H1 (cell line): ENCODE data around the gene ATP5F1E. TPM values are rescaled to one million over a fixed set of nuclear protein-coding genes. Genes with fewer than 3 reads are reported as not detected.

ENCODE experiments used
- CTCF ChIA-PET: fragments of 300-600 bp; sonication (Branson Sonifier 250); formaldehyde crosslinking; loops from one replicate; lab custom pipeline; 2021; ENCODE audit not compliant: partially characterized antibody; lab: Charles Lee
- POLR2A ChIA-PET: fragments of 300-600 bp; sonication (Branson Sonifier 250); formaldehyde crosslinking; loops from one replicate; lab custom pipeline; 2021; ENCODE audit warnings: inconsistent platforms; ENCODE audit not compliant: partially characterized antibody; lab: Charles Lee
- DNase-seq, 2 experiments: peaks; one replicate each; pipeline versions ENCODE4 v3.0.0 to v3.0.0-alpha.2; 2010 to 2022; ENCODE audit warnings: low spot score in 2 of 2, low read depth in 1 of 2, mixed read lengths in 1 of 2
- FAIRE-seq: peaks from 2 replicates; lab custom pipeline; 2011; peaks lifted over from hg19 to GRCh38; lab: Jason Lieb, UNC
- H2AFZ ChIP-seq: 2 replicates; pipeline ENCODE4 v1.8.1; 2012; ENCODE audit warnings: low read length, inconsistent platforms
- H2AK5ac ChIP-seq: 2 replicates; pipeline ENCODE4 v1.6.1; 2013; ENCODE audit warnings: low read depth, low read length
- H2BK120ac ChIP-seq: replicated peaks from 2 replicates; pipeline ENCODE3; 2013; ENCODE audit warnings: low read depth, low read length, inconsistent platforms
- H2BK12ac ChIP-seq: 2 replicates; pipeline ENCODE4 v1.6.1; 2013; ENCODE audit warnings: low read depth, low read length
- H2BK15ac ChIP-seq: 2 replicates; pipeline ENCODE4 v1.6.1; 2013; ENCODE audit warnings: low read length
- H2BK20ac ChIP-seq: 2 replicates; pipeline ENCODE4 v1.6.1; 2013; ENCODE audit warnings: low read length
- H2BK5ac ChIP-seq: 2 replicates; pipeline ENCODE4 v1.6.1; 2013; ENCODE audit warnings: low read depth, low read length
- H3K14ac ChIP-seq: 2 replicates; pipeline ENCODE4 v1.6.1; 2013; ENCODE audit warnings: inconsistent platforms; ENCODE audit not compliant: insufficient read length
- H3K18ac ChIP-seq: 2 replicates; pipeline ENCODE4 v1.6.1; 2013; ENCODE audit warnings: low read length; ENCODE audit errors: extremely low read depth
- H3K23ac ChIP-seq: 2 replicates; pipeline ENCODE4 v1.6.1; 2013; ENCODE audit warnings: inconsistent platforms; ENCODE audit not compliant: insufficient read length
- H3K23me2 ChIP-seq: 2 replicates; pipeline ENCODE4 v1.6.1; 2013; ENCODE audit warnings: low read depth, low read length
- H3K27ac ChIP-seq: 2 replicates; pipeline ENCODE4 v1.6.1; 2011; ENCODE audit warnings: low read depth, low read length, inconsistent platforms
- H3K27me3 ChIP-seq, 4 experiments: replicated peaks in 1 of 4; 1 replicate in 1 of 4; 2 replicates in 3 of 4; pipeline versions ENCODE4 v1.6.1 to v1.8.1; 2011 to 2013; ENCODE audit warnings: low read length in 3 of 4, mild to moderate bottlenecking in 3 of 4, inconsistent platforms in 2 of 4, mixed read lengths in 2 of 4, moderate library complexity in 1 of 4; ENCODE audit not compliant: control insufficient read depth in 3 of 4, insufficient read depth in 3 of 4; ENCODE audit errors: extremely low read depth in 1 of 4
- H3K36me3 ChIP-seq, 4 experiments: 2 replicates each; pipeline versions ENCODE4 v1.6.1 to v1.8.1; 2011 to 2013; ENCODE audit warnings: mild to moderate bottlenecking in 4 of 4, low read length in 3 of 4, moderate library complexity in 2 of 4, control low read depth in 1 of 4, inconsistent platforms in 1 of 4; ENCODE audit not compliant: insufficient read depth in 4 of 4, control insufficient read depth in 2 of 4
- H3K4ac ChIP-seq: replicated peaks from 2 replicates; pipeline ENCODE3; 2013; ENCODE audit warnings: low read length, low read depth, mixed read lengths, inconsistent platforms; ENCODE audit not compliant: insufficient read length
- H3K4me1 ChIP-seq, 4 experiments: replicated peaks in 1 of 4; 1 replicate in 1 of 4; 2 replicates in 3 of 4; pipeline versions ENCODE4 v1.6.1 to v1.8.1; 2011 to 2013; ENCODE audit warnings: low read length in 3 of 4, inconsistent platforms in 2 of 4, mixed read lengths in 1 of 4; ENCODE audit not compliant: insufficient read depth in 4 of 4, control insufficient read depth in 3 of 4
- H3K4me2 ChIP-seq, 2 experiments: 2 replicates each; pipeline versions ENCODE4 v1.6.1 to v1.8.1; 2011 to 2013; ENCODE audit warnings: low read depth in 2 of 2, low read length in 2 of 2, control low read depth in 1 of 2, inconsistent platforms in 1 of 2, mild to moderate bottlenecking in 1 of 2; ENCODE audit not compliant: insufficient read depth in 1 of 2
- H3K4me3 ChIP-seq, 4 experiments: fragments of 200-600, 300-600 bp in 1 of 4; sonication (generic), shearing (Covaris generic), sonication (Bioruptor Twin) in 1 of 4; 2 replicates each; pipeline versions ENCODE4 v1.5.1 to v1.8.1; 2011 to 2016; ENCODE audit warnings: low read length in 4 of 4, low read depth in 3 of 4, control low read depth in 2 of 4, inconsistent platforms in 2 of 4, mild to moderate bottlenecking in 2 of 4, mixed read lengths in 1 of 4, moderate library complexity in 1 of 4; ENCODE audit not compliant: insufficient read depth in 2 of 4; ENCODE audit errors: extremely low read depth in 1 of 4
- H3K56ac ChIP-seq: replicated peaks from 2 replicates; pipeline ENCODE3; 2013; ENCODE audit warnings: low read depth, mild to moderate bottlenecking, mixed read lengths, low read length, inconsistent platforms; ENCODE audit not compliant: insufficient read length
- H3K79me1 ChIP-seq: 2 replicates; pipeline ENCODE4 v1.6.1; 2013; ENCODE audit warnings: low read depth, low read length, control low read depth
- H3K79me2 ChIP-seq, 2 experiments: 2 replicates each; pipeline versions ENCODE4 v1.6.1 to v1.8.1; 2012 to 2013; ENCODE audit warnings: low read length in 2 of 2, mild to moderate bottlenecking in 2 of 2, inconsistent platforms in 1 of 2; ENCODE audit not compliant: insufficient read depth in 2 of 2, control insufficient read depth in 1 of 2
- H3K9ac ChIP-seq, 4 experiments: replicated peaks in 1 of 4; 1 replicate in 1 of 4; 2 replicates in 3 of 4; pipeline versions ENCODE4 v1.6.1 to v1.8.1; 2011 to 2013; ENCODE audit warnings: low read depth in 3 of 4, low read length in 3 of 4, control low read depth in 2 of 4, mild to moderate bottlenecking in 2 of 4, moderate library complexity in 2 of 4, inconsistent platforms in 1 of 4; ENCODE audit errors: extremely low read depth in 1 of 4
- H3K9me3 ChIP-seq, 2 experiments: 2 replicates each; pipeline versions ENCODE4 v1.6.1 to v1.8.1; 2012 to 2013; ENCODE audit warnings: mild to moderate bottlenecking in 2 of 2, moderate library complexity in 2 of 2, control low read depth in 1 of 2, inconsistent platforms in 1 of 2, low read depth in 1 of 2, low read length in 1 of 2, mixed read lengths in 1 of 2; ENCODE audit not compliant: insufficient read depth in 2 of 2
- H4K20me1 ChIP-seq, 2 experiments: replicated peaks in 1 of 2; 2 replicates each; pipeline versions ENCODE3 to v1.8.1; 2011 to 2013; ENCODE audit warnings: inconsistent platforms in 2 of 2, low read length in 2 of 2, mild to moderate bottlenecking in 1 of 2; ENCODE audit not compliant: insufficient read depth in 2 of 2, control insufficient read depth in 1 of 2
- H4K5ac ChIP-seq: 2 replicates; pipeline ENCODE4 v1.6.1; 2013; ENCODE audit warnings: low read length, low read depth, mixed read lengths, inconsistent platforms; ENCODE audit not compliant: insufficient read length
- H4K8ac ChIP-seq: 2 replicates; pipeline ENCODE4 v1.8.0; 2013; ENCODE audit warnings: mild to moderate bottlenecking, moderate library complexity, low read length, inconsistent platforms; ENCODE audit not compliant: insufficient read depth; ENCODE audit errors: extremely low read depth
- H4K91ac ChIP-seq: replicated peaks from 2 replicates; pipeline ENCODE3; 2013; ENCODE audit warnings: low read length, mixed read lengths, inconsistent platforms; ENCODE audit not compliant: insufficient read length
- CHD2 ChIP-seq: IDR thresholded peaks from 2 replicates; pipeline ENCODE4 v1.6.1; 2012; ENCODE audit warnings: low read length, improper control_type of control experiment
- SIN3A ChIP-seq, 2 experiments: IDR thresholded peaks in 1 of 2; conservative IDR thresholded peaks in 1 of 2; 2 replicates each; pipeline ENCODE4 v1.6.1; 2011 to 2012; ENCODE audit warnings: low read length in 2 of 2, improper control_type of control experiment in 1 of 2, low read depth in 1 of 2, mild to moderate bottlenecking in 1 of 2
- SUZ12 ChIP-seq: fragments of 200-600 bp; sonication (generic); IDR thresholded peaks from 2 replicates; pipeline ENCODE4 v1.6.1; 2012; ENCODE audit warnings: mild to moderate bottlenecking, inconsistent platforms, low read length, moderate library complexity, mixed read lengths
- WGBS, 2 experiments: shearing (Covaris generic) in 1 of 2; methylation state at CpG; one replicate each; pipeline versions ENCODE4 v1.1.6 to v1.1.7; 2013 to 2015; ENCODE audit warnings: low lambda C conversion rate in 2 of 2, mixed read lengths in 2 of 2, inconsistent platforms in 1 of 2, low coverage in 1 of 2, missing lambda C conversion rate in 1 of 2; ENCODE audit not compliant: insufficient replicate concordance in 2 of 2, insufficient coverage in 1 of 2, insufficient read length in 1 of 2; ENCODE audit errors: extremely low coverage in 1 of 2, missing lambda C conversion rate in 1 of 2; 5-methylcytosine and 5-hydroxymethylcytosine counted together
- polyA plus RNA-seq, 7 experiments: library from polyadenylated mRNA; depleted of rRNA in 3 of 7; stranded (reverse) in 5 of 7; unstranded in 2 of 7; fragments of >200 nt in 5 of 7; fragments of 200-250 nt in 2 of 7; gene quantifications; 1 replicate in 5 of 7; 2 replicates in 1 of 7; 4 replicates in 1 of 7; pipeline versions ENCODE4 v1.2.1 to v1.2.3, GENCODE V29; 2011 to 2013; ENCODE audit warnings: missing spikeins in 2 of 7, mixed read lengths in 2 of 7
- total RNA-seq: library from RNA; stranded (reverse); fragmentation: NEBNext Ultra II Directional; extraction: Animal tissue kit (Norgen Biotek cat#: 25700); gene quantifications from 2 replicates; pipeline ENCODE4 v1.2.1, GENCODE V29; 2021

The ATP5F1E gene
- total and polyA plus RNA-seq, 2 of the 8 experiments (the other 6 are each of a cell fraction or from before 2014, with no cell fraction given), result 15.7 to 47.8 TPM

DNA sequence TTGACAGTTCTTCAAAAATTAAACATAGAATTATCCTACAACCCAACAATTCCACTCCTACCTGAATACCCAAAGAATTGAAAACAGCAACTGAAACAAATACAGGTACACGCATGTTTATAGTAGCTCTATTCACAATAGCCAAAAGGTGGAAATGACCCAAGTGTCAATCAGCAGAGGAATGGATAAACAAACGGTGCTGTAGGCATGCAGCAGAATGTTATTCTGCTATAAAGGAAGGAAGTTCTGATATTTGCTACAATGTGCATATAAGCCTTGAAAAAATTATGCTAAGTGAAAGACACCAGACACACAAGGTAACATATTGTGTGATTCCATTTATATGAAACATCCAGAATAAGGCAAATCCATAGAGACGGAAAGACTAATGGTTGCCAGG, 48.9 kb upstream of the ATP5F1E start:
- no peak overlapping the region for H4K5ac ChIP-seq
- H3K9me3 ChIP-seq, result no peaks in the 10 kb centered on the region
- H3K79me1 ChIP-seq, result no peaks in the 10 kb centered on the region
- 0 out of 2 replicates have a peak, but pooled peaks cover 2% of the 10 kb centered on the region for H3K23me2 ChIP-seq
- H3K18ac ChIP-seq, result no peak overlapping the region
- H4K91ac ChIP-seq, result no peak overlapping the region
- FAIRE-seq, result no peak
- no peak overlapping the region for H3K4ac ChIP-seq
- no peak overlapping the region for H3K56ac ChIP-seq
- H2BK120ac ChIP-seq, result no peak overlapping the region
- no peak overlapping the region for H2AK5ac ChIP-seq
- no peaks in the 10 kb centered on the region for H3K4me1 ChIP-seq
- ChIA-PET POLR2A (no interaction called here), CTCF (interaction anchor here (0.6 to 1.5 kb wide), 4 partner anchors 8 to 338 kb away, joined by 3 to 5 read pairs (median 3); no protein-coding TSS in a partner anchor)
- H3K27ac ChIP-seq, result no peak overlapping the region
- no peak overlapping the region for H3K14ac ChIP-seq
- no peaks in the 10 kb centered on the region for H3K79me2 ChIP-seq
- no peak overlapping the region for H2BK5ac ChIP-seq
- no peak overlapping the region for H2BK15ac ChIP-seq
- TF ChIP-seq CHD2 (no peak), SUZ12 (no peak), SIN3A (conservative IDR thresholded peaks at IDR 0.05 in 1 of 2, IDR thresholded peaks at IDR 0.05 in 1 of 2; ENCODE audit: low read depth in 1 of 2, low read length in 2 of 2) (no peak)
- WGBS, 2 experiments, result 81% methylated on average over 3 of the region's 3 CpGs; no CpG with 5 or more reads in 1 of the 2 experiments
- H4K20me1 ChIP-seq, result no peaks in the 10 kb centered on the region
- H2AFZ ChIP-seq, result no peak overlapping the region
- DNase-seq, result no peak
- H4K8ac ChIP-seq, result no peak overlapping the region
- H2BK12ac ChIP-seq, result no peak overlapping the region
- H3K36me3 ChIP-seq, result no peaks in the 10 kb centered on the region
- H3K27me3 ChIP-seq, result 0 out of 7 replicates have a peak, but pooled peaks cover 0 to 2% (median 0%) of the 10 kb centered on the region in 4 experiments
- no peak overlapping the region for H3K4me3 ChIP-seq
- H3K4me2 ChIP-seq, result no peak overlapping the region
- H2BK20ac ChIP-seq, result no peak overlapping the region
- no peak overlapping the region for H3K23ac ChIP-seq
- no peak overlapping the region for H3K9ac ChIP-seq
